ENCODE measurements around the gene RANBP1. TPM values are rescaled to one million over a fixed set of nuclear protein-coding genes. Genes with fewer than 3 reads are reported as not detected.

Gene RANBP1
- total RNA-seq, 1 experiment from 2014 or later, result 168 TPM

DNA sequence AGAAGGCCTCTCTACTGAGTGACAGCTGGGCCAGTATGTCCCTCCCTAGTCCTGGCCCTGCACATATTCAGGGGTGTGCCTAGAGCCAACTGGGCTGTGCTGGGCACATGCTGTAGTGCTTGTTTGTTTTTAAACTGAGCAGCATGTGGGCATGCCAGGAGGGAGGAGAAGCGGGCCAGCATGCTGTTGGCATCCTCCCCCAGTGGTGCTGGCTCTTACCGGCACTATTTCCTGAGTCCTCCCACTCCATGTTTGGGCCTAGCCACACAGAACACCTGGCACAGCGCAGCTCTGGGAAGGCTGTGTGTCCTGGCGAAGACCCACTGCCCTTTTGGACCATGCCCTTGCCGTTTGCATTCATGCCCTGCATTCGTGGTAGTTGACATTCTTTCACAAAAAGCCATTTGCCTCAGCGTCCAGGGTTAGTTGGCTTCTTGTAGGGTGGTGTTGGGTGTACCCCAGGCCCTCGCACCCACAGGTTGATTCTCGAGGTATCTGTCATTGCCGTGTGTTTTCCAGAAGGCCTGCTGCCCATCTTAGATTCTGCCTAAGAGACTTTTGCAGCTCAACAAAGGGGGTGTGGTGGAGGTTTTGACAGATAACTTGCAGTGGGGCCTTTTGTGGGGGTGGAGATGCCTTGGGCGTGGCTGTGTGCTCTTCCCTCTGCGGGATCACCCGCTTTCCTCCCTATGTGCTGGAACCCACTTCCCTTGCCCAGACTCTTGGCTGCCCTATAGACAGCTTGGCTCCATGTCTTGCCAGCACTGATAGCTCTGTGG is 22.3 kb upstream of the RANBP1 start:
- H3K79me2 ChIP-seq (ENCODE audit: low read depth), result no peaks in the 10 kb centered on the region
- H3K4me3 ChIP-seq, result no peak overlapping the region
- CTCF ChIA-PET, result no interaction called here
- peaks cover 3% of the 10 kb centered on the region; the same call in 1 of the 2 replicates for H3K36me3 ChIP-seq (ENCODE audit: low read depth)
- TF ChIP-seq, protein P1, sequence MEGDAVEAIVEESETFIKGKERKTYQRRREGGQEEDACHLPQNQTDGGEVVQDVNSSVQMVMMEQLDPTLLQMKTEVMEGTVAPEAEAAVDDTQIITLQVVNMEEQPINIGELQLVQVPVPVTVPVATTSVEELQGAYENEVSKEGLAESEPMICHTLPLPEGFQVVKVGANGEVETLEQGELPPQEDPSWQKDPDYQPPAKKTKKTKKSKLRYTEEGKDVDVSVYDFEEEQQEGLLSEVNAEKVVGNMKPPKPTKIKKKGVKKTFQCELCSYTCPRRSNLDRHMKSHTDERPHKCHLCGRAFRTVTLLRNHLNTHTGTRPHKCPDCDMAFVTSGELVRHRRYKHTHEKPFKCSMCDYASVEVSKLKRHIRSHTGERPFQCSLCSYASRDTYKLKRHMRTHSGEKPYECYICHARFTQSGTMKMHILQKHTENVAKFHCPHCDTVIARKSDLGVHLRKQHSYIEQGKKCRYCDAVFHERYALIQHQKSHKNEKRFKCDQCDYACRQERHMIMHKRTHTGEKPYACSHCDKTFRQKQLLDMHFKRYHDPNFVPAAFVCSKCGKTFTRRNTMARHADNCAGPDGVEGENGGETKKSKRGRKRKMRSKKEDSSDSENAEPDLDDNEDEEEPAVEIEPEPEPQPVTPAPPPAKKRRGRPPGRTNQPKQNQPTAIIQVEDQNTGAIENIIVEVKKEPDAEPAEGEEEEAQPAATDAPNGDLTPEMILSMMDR (conservative IDR thresholded peaks at IDR 0.05), result no peak
- no peak for TF ChIP-seq EZH2 (IDR thresholded peaks at IDR 0.05; ENCODE audit: low read depth)
- intact Hi-C loops (cut with micrococcal nuclease; ENCODE audit: unreplicated experiment), result no loop called here
- no peaks in the 10 kb centered on the region for H3K4me1 ChIP-seq (replicated peaks; ENCODE audit: insufficient read depth)
- no peaks in the 10 kb centered on the region for H3K27me3 ChIP-seq (ENCODE audit: insufficient read depth, low read depth)
- H2AFZ ChIP-seq, result no peak overlapping the region
- no peak overlapping the region for H3K27ac ChIP-seq
- H3K9me2 ChIP-seq (ENCODE audit: insufficient read depth), result no peaks in the 10 kb centered on the region
- no peak overlapping the region for H3K4me2 ChIP-seq
- H3F3A ChIP-seq (ENCODE audit: insufficient read depth, low read depth), result no peaks in the 10 kb centered on the region
- no peak for DNase-seq
- no peaks in the 10 kb centered on the region for H4K20me1 ChIP-seq (ENCODE audit: insufficient read depth)
- BruUV-seq (replicated peaks), result no TSS peak
- POLR2A ChIA-PET (ENCODE audit: unreplicated experiment), result interaction anchor here (0.6 kb wide), 1 partner anchor 36 kb away, joined by 3 read pairs; no protein-coding TSS in a partner anchor
- no peaks in the 10 kb centered on the region for H3K9me3 ChIP-seq (ENCODE audit: insufficient read depth, low read depth)

DNA sequence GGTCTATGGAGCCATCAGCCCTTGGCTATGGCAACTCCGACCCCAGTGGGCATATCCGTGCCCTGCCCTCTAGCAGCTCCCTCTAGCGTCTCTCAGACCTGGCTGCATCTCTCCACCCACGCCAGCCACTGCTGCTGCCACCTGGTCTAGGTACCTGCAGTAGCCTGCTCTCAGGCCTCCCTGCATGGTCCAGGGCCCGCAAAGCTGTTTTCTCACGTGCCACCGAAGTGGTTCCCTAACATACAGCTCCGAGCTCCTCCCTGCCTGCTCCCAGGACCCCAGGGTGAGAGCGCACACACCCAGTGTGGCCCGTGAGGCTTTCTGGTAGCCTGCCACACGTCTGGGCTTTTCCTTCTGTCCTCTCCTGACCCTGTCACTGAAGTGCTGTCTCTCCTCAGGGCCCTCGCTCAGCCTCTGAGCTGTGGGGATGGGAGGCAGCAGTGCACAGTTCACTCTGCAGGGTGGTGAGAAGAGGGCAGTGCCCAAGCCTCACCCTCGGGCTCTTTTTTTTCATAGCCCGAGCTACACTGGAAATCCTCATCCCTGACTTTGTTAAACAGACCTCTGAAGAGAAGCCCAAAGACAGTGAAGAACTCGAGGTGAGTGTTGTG is 21.6 kb upstream of the RANBP1 start:
- no peaks in the 10 kb centered on the region for H3K79me2 ChIP-seq (ENCODE audit: low read depth)
- no peak overlapping the region for H2AFZ ChIP-seq
- no peak for DNase-seq
- H3K9me2 ChIP-seq (ENCODE audit: insufficient read depth), result no peaks in the 10 kb centered on the region
- BruUV-seq (replicated peaks), result no TSS peak
- no peak overlapping the region for H3K4me2 ChIP-seq
- CTCF ChIA-PET, result no interaction called here
- H3K4me3 ChIP-seq, result no peak overlapping the region
- H3K27me3 ChIP-seq (ENCODE audit: insufficient read depth, low read depth), result no peaks in the 10 kb centered on the region
- no peak for TF ChIP-seq EZH2 (IDR thresholded peaks at IDR 0.05; ENCODE audit: low read depth)
- TF ChIP-seq, protein P1 (conservative IDR thresholded peaks at IDR 0.05), result no peak
- intact Hi-C loops (cut with micrococcal nuclease; ENCODE audit: unreplicated experiment), result no loop called here
- H4K20me1 ChIP-seq (ENCODE audit: insufficient read depth), result no peaks in the 10 kb centered on the region
- peaks cover 3% of the 10 kb centered on the region; the same call in 1 of the 2 replicates for H3K36me3 ChIP-seq (ENCODE audit: low read depth)
- POLR2A ChIA-PET (ENCODE audit: unreplicated experiment), result interaction anchor here (0.6 kb wide), 1 partner anchor 37 kb away, joined by 3 read pairs; no protein-coding TSS in a partner anchor
- no peaks in the 10 kb centered on the region for H3K9me3 ChIP-seq (ENCODE audit: insufficient read depth, low read depth)
- H3K27ac ChIP-seq, result no peak overlapping the region
- H3F3A ChIP-seq (ENCODE audit: insufficient read depth, low read depth), result no peaks in the 10 kb centered on the region
- no peaks in the 10 kb centered on the region for H3K4me1 ChIP-seq (replicated peaks; ENCODE audit: insufficient read depth)

DNA sequence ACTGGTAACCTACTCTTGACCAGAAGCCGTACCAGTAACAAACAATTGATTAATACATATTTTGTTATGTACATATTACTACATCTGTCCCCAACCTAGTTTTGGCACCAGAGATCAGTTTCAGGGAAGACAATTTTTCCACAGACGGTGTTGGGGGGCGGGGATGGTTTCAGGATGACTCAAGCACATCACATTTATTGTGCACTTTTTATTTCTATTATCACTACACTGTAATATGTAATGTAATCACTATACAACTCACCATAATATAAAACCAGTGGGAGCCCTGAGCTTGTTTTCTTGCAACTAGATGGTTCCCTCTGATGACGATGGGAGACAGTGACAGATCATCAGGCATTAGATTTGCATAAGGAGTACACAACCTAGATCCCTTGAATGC is 20.4 kb upstream of the RANBP1 start:
- H3K9me2 ChIP-seq (ENCODE audit: insufficient read depth), result no peaks in the 10 kb centered on the region
- no peak overlapping the region for H3K4me3 ChIP-seq
- no peaks in the 10 kb centered on the region for H3K9me3 ChIP-seq (ENCODE audit: insufficient read depth, low read depth)
- H3F3A ChIP-seq (ENCODE audit: insufficient read depth, low read depth), result no peaks in the 10 kb centered on the region
- H4K20me1 ChIP-seq (ENCODE audit: insufficient read depth), result no peaks in the 10 kb centered on the region
- no peaks in the 10 kb centered on the region for H3K4me1 ChIP-seq (replicated peaks; ENCODE audit: insufficient read depth)
- no peak overlapping the region for H3K27ac ChIP-seq
- CTCF ChIA-PET, result no interaction called here
- no peak for DNase-seq
- TF ChIP-seq, protein P1 (conservative IDR thresholded peaks at IDR 0.05), result no peak
- no peak for TF ChIP-seq EZH2 (IDR thresholded peaks at IDR 0.05; ENCODE audit: low read depth)
- H3K79me2 ChIP-seq (ENCODE audit: low read depth), result no peaks in the 10 kb centered on the region
- no peak overlapping the region for H3K4me2 ChIP-seq
- POLR2A ChIA-PET (ENCODE audit: unreplicated experiment), result no interaction called here
- BruUV-seq (replicated peaks), result no TSS peak
- no peak overlapping the region for H2AFZ ChIP-seq
- intact Hi-C loops (cut with micrococcal nuclease; ENCODE audit: unreplicated experiment), result no loop called here
- peaks cover 3% of the 10 kb centered on the region; the same call in 1 of the 2 replicates for H3K36me3 ChIP-seq (ENCODE audit: low read depth)
- no peaks in the 10 kb centered on the region for H3K27me3 ChIP-seq (ENCODE audit: insufficient read depth, low read depth)
